ENCODE measurements around the gene PPRC1.

PPRC1 gene

DNA sequence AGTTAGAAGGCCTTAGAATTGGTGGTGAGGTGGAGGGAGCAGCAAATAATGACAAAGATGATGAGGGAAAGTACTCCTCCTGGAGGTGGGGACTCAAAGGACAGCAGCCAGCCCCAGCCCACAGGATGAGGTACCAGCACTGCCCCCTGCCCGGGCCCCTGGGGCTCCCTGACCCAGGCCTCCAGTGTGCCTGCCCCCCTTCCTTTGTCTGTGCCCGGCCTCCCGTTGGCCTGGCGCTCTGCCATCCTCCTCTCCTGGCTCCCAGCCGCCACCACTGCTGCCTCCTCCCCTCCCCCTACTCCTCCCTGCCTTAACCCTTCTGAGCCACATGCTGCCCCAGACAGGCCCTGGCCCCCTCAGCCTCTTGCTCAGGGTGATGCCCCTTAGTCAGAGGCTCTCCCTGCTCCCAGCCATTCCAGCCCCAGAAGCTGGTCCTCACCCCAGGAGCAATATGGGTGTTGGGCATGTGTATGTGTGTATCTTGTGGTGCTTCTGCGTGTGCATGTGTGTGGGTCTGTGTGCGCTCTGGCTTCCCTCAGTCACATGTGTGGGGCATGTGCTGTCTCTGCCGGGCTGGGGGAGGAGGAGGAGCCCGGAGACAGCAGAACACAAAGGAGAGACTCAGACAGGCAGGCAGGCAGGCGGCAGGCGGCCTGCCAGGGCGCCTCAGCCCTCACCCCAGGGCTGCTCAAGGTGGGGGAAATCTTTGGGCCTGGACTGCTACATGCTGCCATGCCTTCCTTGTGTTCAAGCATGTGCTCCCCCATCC, 15.3 kb upstream of the PPRC1 start:
- peak; percentile 72 for DNase-seq (ENCODE audit: low read depth)

DNA sequence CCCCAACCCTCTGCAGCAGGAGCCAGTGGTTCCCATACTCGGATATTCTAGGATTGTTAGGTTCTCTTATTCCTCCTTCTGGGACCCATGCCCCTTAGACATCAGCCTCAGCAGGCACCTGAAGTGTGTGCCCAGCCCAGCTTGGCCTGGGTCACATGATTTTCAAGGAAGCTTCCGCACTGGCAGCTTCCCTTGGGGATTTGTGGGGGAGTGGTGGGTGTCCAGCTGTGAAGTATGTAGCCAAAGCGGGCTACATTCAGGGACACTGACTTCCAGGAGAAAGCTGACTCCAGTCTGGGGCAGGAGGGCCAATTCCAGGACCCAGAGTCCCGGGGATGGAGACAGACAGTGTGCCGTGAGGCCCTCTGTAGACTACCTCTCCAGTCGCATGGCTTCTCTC, 14.0 kb upstream of the PPRC1 start:
- no peak for DNase-seq (ENCODE audit: low read depth)

DNA sequence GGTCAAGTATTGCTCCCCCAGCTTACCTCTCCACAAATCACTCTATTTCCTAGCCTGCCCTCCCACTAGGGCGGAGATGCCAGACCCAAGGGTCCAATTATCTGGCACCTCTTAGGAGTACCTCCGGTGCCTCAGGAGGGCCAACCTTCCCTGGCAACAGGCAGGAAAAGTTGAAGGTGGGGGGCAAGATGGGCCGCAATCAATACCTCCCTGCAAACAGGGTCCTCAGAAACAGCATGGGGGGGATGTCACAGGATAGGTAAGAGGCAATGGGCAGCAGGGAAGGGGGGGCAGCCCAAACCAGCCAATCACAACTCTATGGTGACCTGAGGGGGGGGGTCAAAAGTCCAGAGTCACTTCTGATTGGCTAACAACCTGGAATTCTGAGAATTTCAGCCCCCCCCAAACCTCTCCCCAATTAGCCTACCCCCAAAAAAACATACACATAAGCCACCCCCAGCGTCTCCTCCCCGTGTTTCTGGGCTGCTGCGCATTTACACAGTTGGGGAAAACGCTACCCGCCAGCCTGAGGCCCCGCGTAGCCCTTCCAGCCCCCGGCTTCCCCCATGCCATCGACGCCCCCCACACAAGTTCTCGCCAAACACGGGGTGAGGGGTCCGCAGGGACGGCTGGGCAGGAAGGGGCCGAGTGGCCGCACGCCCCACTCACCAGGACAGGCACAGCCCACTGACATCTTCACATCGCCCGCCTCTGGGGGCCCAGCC, 13.3 kb upstream of the PPRC1 start:
- no peak for DNase-seq (ENCODE audit: low read depth)

DNA sequence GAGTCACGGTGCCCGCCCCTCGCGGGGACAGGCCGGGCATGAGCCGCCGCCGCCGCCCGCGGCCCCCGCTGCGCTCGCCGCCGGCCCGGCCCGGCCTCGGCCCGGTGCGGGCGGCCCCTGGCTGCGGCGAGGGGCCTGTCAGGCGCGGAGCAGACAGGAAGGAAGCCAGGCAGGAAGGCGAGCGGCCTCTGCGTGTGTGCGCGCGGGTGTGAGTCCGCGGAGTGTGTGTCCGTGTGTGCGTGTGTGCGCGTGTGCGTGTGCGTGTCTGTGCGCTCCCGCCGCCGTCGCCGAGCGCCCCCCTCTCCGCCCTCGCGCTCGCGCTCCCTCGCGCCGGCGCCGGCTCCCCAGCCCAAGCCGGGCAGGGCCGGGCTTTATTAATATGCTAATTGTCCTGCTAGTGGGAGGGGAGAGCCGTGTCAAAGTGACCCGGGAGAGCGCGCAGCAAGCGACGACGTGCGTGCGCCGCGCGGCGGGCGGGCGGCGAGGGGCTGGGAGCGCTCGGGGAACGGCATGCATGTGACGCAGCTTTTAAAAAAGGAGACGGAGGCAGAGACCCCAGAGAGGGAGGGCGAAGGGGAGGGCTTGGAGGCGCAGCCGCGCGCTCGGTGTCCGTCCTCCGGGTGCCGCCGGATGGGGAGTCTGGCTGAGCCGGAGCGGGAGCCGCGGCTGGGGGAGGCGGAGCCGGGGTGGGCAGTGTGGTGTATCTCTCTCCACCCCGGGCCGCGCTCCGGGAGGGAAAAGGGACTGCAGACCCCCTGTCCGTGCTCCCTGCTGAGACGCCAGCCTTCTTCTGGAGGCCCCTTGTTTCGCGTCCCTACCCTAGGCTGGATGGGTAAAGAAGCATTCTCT, 12.5 kb upstream of the PPRC1 start, which contains the start of gene LDB1:
TSS of gene LDB1 (minus strand) at position 227 of the 849 bp plus-strand sequence. CDS start 258 bp downstream, outside the sequence.
- no peak for DNase-seq (ENCODE audit: low read depth)

DNA sequence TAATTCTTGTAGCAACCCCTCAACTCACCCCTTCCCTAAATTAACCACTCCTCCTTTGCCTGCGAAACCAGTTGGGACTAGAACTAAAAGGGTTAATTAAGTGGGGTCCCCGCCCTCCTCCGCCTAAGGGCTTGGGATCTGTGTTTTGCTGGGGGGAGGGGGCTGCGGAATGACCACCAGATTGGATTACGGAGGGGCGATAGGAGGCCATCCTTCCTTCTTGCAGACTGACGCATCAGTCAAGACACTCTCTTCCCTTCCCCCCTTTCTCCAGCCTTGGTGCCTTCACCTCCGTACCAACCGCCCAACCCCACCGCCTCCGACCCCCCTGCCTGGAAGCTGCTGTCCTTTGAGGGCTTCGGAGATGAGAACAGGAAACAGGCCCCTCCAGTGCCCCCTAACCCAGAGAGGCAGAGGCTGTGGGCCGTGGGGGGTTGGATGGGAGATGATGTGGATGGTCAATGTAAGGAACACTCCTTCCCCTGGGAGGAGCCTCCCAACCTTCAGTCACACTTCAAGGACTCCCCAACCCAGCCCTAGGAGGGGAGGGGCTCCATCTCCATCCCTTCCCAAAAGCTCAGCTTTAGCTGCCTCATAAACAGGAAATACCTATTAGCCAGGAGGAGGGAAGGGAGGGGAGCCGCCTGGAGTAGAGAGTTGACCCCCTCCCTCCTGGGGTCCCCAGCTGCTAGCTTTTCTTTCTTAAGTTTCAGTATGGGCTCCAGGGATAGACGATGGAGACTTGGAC, 11.7 kb upstream of the PPRC1 start:
- peak; percentile 63 for DNase-seq (ENCODE audit: low read depth)

DNA sequence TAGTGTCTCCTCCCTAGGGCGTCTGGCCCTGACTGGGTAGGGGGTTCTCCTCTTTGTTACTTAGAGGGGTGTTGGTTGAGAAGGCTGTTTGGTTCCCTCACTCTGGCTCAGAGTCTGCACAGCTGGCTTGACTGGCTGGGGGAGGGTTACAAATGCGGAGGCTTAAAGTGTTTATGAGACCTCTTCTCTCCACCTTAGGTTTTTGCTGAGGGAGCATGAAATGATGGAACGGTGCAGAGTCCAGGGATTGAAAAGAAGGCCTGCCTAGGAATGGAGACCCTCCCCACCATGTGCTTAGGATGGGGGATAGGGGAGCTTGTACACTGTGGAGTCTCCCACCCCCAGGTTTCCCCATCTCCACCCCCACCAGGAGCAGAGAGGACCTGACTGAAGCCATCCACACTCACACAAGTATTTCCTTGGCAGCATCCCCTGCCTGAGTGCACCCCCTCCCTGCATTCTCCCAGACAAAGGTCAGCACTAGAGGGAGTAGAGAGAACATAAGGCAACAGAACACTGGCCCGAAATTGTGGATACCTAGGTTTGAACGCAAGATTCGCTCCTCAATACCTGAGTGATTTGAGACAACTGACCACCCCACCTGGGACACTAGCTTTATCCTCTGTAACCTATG, 11.0 kb upstream of the PPRC1 start:
- no peak for DNase-seq (ENCODE audit: low read depth)

DNA sequence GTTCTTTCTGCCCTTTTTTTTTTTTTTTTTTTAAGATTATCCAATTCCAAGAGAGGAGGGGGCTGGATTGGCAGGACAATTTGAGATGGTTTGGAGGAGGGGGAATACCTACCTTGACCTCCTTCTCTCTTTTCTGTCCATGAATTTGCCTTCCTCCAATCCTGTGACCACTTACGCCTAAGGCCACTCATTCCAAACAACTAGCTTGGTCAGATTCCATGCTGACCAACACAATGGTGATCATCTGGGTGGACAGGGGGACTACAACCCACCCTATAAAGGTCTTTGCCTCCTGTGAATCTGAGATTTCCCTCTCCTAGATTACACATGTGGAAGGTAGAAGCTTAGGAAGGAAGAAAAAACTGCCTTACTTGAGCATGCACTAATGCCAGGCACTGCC, 10.4 kb upstream of the PPRC1 start:
- DNase-seq (ENCODE audit: low read depth) = no peak

DNA sequence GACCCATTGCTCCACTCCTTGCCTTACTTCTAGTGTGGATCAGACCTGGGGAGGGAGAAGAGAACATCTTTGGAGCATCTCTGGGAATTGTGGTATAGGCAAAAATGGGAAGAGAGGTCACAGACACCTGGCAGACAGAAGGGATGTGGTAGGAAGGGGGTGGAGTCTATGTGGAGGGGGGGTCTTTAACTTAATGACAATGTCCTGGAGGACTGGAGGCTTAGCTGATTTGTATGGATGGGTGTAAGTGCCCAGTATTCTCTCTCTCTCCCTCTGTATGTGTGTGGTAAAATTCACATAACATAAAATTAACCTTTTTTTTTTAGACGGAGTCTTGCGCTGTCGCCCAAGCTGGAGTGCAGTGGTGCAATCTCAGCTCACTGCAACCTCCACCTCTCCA, 9.6 kb upstream of the PPRC1 start:
- no peak for DNase-seq (ENCODE audit: low read depth)

DNA sequence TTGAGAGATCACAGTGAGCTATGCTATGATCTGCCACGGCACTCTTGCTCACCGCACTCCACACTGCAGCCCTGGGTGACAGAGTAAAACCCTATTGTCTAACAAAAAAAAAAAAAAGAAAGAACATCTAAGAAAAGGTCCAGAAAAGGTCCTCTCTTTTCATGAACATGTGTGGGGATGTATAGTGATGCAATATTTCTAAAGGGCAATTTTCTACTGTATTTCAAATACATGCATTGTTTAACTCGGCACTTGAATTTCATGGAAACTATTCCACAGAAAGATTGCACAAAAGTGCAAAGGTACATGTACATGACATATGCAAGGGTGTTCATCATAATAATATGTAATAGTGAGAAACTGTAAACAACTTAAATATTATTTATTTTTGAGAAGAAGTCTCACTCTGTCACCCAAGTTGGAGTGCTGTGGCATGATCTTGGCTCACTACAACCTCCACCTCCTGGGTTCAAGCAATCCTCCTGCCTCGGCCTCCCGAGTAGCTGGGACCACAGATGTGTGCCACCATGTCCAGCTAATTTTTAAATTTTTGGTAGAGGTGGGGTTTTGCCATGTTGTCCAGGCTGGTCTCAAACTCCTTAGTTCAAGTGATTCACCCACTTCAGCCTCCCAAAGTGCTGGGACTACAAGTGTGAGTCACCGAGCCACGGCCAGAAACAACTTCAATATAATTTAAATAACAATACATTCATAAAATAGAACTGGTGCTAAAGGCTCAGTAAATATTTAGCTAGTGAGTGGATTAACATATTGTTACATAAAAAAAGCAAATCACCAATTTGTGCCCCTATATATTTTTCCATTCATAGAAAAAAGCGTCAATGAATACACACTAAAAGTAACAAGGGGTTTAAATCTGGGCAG, 1.3 kb upstream of the PPRC1 start:
- no peak for DNase-seq (ENCODE audit: low read depth)

DNA sequence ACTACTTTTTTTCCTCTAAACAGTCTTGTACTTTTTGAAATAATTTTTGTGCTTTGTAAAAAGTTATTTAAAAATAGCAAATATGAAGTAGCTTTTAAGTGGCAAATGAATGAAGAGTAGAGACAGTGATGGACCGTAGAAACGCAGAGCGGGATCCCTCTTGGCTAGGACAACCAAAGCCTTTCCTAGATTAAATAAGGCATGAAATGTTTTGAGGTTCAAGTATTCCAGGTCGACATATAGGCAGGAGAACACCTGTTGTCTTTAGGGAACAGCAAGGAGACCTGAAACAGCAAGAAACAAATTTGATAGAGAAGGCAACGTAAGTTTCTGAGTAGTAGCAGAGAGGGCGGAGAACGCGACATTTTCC, 662 bp upstream of the PPRC1 start:
- no peak for DNase-seq (ENCODE audit: low read depth)

DNA sequence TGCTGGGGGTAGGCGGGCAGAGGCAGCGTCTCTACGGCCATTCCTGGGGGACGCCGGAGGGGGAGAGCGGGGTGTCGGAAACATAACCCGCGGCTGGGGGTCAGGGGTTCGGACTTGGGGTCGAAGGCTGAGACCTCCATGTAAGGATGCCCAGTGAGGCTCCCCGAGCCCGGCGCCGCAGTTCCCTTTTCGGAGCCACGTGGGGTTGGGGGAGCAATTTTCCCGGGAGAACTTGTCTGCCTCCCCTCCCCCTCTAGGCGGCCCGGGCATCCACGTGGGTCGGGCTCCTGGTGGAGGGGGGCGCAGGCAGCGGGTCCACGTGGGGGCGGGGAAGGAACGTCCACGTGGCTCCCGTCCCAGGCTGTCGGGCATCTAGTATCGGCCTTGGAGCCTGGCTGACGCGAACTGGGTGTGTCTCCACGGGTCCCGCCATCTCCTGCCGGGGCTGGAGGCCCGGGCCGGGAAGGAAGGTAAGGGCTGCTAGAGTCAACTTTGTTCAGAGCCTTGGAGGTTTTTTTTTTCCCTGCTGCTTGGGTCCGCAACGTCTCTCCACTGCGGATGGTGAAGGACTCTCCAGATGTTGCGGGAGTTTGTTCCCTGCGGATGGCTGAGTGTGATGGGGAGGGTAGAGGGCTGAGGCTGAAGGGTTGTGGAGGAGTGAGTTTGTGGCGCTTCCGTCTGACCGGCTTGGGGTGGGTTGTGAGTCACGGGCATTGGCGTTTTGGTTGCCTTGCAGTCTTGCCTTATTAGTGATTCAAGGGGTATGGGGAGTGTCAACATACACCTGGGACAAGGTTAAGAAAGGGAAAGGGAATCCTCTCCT, 744 bp downstream of the PPRC1 start:
- no peak for DNase-seq (ENCODE audit: low read depth)

DNA sequence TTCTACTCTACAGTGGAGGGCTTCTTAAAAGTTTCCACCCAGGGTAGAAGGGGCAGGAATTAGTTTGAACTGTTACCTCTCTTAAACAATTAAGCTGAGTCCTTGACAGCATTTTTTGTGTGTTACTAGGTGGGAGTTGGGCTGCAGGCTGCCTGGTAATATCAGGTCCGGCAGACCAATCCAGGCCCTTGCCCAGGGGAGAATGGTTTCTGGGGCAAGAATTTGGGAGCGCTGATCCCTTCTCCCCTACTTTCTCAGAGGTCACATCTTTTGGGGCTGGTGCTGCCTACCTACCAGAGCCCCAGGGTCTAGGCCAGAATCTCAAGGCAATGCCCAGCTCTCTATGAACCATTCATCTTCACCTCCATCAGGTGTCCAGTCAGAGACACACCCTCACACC, 1.6 kb downstream of the PPRC1 start:
- no peak for DNase-seq (ENCODE audit: low read depth)

DNA sequence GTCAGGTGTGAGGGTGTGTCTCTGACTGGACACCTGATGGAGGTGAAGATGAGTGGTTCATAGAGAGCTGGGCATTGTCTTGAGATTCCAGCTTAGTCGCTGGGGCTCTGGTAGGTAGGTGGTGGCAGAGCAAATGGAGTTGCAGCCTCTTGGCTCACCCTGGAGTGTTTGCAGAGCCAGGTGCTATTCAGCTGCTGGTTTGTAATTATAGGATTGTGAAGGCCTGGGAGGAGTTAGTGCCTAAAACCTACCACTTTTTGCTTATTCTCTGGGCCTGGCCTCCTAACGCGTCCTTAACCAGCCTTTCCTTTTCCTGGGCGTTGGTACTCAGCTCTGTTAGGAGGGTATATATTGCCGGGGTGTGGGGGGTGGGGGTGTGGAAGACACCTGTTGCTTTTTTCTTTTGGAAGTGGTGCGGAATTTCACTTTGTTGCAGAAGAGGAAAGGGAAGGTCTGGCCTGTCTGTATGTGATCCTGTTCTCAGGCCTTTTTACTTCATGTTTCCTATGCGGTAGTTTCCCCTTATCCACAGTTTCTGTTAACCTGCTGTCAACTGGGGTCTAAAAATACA, 3.2 kb downstream of the PPRC1 start:
- DNase-seq (ENCODE audit: low read depth) = no peak

DNA sequence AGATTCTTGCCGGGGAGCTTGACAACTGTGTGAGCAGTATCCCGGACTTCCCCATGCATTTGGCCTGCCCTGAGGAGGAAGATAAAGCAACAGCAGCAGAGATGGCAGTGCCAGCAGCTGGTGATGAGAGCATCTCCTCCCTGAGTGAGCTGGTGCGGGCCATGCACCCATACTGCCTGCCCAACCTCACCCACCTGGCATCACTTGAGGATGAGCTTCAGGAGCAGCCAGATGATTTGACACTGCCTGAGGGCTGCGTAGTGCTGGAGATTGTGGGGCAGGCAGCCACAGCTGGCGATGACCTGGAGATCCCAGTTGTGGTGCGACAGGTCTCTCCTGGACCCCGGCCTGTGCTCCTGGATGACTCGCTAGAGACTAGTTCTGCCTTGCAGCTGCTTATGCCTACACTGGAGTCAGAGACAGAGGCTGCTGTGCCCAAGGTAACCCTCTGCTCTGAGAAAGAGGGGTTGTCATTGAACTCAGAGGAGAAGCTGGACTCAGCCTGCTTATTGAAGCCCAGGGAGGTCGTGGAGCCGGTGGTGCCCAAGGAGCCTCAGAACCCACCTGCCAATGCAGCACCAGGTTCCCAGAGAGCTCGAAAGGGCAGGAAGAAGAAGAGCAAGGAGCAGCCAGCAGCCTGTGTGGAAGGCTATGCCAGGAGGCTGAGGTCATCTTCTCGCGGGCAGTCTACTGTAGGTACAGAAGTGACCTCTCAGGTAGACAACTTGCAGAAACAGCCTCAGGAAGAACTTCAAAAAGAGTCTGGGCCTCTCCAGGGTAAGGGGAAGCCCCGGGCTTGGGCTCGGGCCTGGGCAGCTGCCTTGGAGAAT, 6.7 kb downstream of the PPRC1 start:
- DNase-seq (ENCODE audit: low read depth) = no peak

DNA sequence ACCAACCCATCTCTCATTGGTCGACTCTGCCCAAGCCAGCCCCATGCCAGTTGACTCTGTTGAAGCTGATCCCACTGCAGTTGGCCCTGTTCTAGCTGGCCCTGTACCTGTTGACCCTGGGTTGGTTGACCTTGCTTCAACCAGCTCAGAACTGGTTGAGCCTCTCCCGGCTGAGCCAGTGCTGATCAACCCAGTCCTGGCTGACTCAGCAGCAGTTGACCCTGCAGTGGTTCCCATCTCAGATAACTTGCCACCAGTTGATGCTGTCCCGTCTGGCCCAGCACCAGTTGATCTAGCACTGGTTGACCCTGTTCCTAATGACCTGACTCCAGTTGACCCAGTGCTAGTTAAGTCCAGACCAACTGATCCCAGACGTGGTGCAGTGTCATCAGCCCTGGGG, 7.4 kb downstream of the PPRC1 start:
- DNase-seq (ENCODE audit: low read depth) = no peak

DNA sequence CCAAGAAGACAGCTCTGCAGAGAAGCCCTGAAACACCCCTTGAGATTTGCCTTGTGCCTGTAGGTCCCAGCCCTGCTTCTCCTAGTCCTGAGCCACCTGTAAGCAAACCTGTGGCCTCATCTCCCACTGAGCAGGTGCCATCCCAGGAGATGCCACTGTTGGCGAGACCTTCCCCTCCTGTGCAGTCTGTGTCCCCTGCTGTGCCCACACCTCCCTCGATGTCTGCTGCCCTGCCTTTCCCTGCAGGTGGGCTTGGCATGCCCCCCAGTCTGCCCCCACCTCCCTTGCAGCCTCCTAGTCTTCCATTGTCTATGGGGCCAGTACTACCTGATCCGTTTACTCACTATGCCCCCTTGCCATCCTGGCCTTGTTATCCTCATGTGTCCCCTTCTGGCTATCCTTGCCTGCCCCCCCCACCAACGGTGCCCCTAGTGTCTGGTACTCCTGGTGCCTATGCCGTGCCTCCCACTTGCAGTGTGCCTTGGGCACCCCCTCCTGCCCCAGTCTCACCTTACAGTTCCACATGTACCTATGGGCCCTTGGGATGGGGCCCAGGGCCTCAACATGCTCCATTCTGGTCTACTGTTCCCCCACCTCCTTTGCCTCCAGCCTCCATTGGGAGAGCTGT, 8.2 kb downstream of the PPRC1 start:
- DNase-seq (ENCODE audit: low read depth) = no peak

DNA sequence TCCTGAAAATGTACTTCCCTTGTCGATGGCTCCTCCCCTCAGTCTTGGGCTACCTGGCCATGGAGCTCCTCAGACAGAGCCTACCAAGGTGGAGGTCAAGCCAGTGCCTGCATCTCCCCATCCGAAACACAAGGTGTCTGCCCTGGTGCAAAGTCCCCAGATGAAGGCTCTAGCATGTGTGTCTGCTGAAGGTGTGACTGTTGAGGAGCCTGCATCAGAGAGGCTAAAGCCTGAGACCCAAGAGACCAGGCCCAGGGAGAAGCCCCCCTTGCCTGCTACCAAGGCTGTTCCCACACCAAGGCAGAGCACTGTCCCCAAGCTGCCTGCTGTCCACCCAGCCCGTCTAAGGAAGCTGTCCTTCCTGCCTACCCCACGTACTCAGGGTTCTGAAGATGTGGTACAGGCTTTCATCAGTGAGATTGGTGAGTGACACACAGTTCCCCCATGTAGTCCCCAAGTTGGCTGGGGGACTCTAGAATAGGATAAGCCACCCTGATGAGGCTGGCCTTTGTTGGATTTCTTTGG, 8.8 kb downstream of the PPRC1 start:
- no peak for DNase-seq (ENCODE audit: low read depth)
